ENCODE data around the gene ISL1. TPM values are rescaled to one million over a fixed set of nuclear protein-coding genes. Genes with fewer than 3 reads are reported as not detected.

ISL1 gene
- total RNA-seq, 1 experiment from 2014 or later, result not detected

DNA sequence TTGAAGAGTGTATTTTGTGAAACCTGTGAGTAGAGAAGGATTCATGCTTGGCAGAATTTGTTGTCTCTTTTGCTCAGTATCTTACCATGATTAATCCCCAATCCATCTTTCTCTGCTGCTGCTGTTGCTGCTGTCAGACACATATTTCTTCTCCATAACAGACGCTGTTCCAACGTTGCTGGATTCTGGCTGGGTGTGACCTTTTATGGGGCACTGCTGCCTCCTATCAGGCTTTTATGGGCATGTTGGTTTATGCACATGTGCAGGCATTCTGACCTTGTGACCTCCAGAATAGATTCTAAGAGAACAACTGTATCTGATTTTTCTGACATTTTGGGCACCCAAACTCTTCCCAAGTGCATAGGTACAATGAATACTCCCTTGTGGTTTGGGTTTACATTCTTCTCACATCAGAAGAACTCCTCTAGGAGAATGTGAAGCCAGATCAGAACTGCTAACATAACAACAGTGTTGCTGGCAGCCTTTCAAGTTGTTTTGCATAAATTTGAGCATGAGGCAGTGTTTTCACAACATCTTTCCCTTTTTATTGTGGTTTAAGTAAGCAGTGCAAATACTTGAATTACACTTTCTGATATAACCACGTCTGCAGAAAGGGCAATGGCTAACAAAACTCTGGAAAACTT, 9.2 kb upstream of the ISL1 start:
- Histone ChIP-seq H3K9me2 (ENCODE audit: insufficient read depth) (no peaks in the 10 kb centered on the region; the same call in 1 of the 2 replicates), H3K4me1 (replicated peaks; ENCODE audit: insufficient read depth) (no peaks in the 10 kb centered on the region; the same call in 1 of the 2 replicates), H4K20me1 (ENCODE audit: insufficient read depth) (no peaks in the 10 kb centered on the region), H3K4me3 (no peak overlapping the region), H2AFZ (no peak overlapping the region), H3K27ac (no peak overlapping the region), H3F3A (ENCODE audit: insufficient read depth, low read depth) (no peaks in the 10 kb centered on the region), H3K27me3 (ENCODE audit: insufficient read depth, low read depth) (no peaks in the 10 kb centered on the region), H3K36me3 (ENCODE audit: low read depth) (no peaks in the 10 kb centered on the region), H3K4me2 (no peak overlapping the region), H3K79me2 (ENCODE audit: low read depth) (no peaks in the 10 kb centered on the region), H3K9me3 (ENCODE audit: insufficient read depth, low read depth) (no peaks in the 10 kb centered on the region)
- no TSS peak for BruUV-seq (replicated peaks)
- POLR2A ChIA-PET (ENCODE audit: unreplicated experiment), result no interaction called here
- TF ChIP-seq, protein P1, sequence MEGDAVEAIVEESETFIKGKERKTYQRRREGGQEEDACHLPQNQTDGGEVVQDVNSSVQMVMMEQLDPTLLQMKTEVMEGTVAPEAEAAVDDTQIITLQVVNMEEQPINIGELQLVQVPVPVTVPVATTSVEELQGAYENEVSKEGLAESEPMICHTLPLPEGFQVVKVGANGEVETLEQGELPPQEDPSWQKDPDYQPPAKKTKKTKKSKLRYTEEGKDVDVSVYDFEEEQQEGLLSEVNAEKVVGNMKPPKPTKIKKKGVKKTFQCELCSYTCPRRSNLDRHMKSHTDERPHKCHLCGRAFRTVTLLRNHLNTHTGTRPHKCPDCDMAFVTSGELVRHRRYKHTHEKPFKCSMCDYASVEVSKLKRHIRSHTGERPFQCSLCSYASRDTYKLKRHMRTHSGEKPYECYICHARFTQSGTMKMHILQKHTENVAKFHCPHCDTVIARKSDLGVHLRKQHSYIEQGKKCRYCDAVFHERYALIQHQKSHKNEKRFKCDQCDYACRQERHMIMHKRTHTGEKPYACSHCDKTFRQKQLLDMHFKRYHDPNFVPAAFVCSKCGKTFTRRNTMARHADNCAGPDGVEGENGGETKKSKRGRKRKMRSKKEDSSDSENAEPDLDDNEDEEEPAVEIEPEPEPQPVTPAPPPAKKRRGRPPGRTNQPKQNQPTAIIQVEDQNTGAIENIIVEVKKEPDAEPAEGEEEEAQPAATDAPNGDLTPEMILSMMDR (conservative IDR thresholded peaks at IDR 0.05), result no peak
- no peak for TF ChIP-seq EZH2 (IDR thresholded peaks at IDR 0.05; ENCODE audit: low read depth)
- CTCF ChIA-PET, result no interaction called here
- DNase-seq, result no peak
- intact Hi-C loops (cut with micrococcal nuclease; ENCODE audit: unreplicated experiment), result no loop called here

DNA sequence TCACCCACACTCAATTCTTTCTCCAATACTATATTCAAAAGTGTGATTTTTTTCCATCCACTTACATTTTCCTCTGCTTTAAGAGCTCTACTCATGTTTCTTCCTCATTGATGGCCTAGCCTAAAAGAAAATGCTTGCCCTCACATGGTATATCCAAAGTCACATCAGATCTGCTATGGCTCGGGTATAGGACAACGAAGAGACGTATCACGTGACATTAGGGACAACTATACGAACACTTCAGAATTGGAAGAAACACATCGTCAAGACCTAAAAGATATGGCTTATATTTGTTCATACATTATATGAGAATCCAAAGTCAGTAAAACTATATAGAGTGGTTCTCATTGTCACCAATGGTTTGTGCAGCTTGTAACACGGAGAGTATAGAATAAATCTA, 8.2 kb upstream of the ISL1 start:
- ChIA-PET CTCF (no interaction called here), POLR2A (ENCODE audit: unreplicated experiment) (no interaction called here)
- Histone ChIP-seq H3F3A (ENCODE audit: insufficient read depth, low read depth) (no peaks in the 10 kb centered on the region), H3K4me1 (replicated peaks; ENCODE audit: insufficient read depth) (no peaks in the 10 kb centered on the region; the same call in 1 of the 2 replicates), H3K36me3 (ENCODE audit: low read depth) (no peaks in the 10 kb centered on the region), H3K79me2 (ENCODE audit: low read depth) (no peaks in the 10 kb centered on the region), H4K20me1 (ENCODE audit: insufficient read depth) (no peaks in the 10 kb centered on the region), H3K4me3 (no peak overlapping the region), H3K4me2 (no peak overlapping the region), H3K9me2 (ENCODE audit: insufficient read depth) (no peaks in the 10 kb centered on the region), H3K27me3 (ENCODE audit: insufficient read depth, low read depth) (no peaks in the 10 kb centered on the region), H3K9me3 (ENCODE audit: insufficient read depth, low read depth) (no peaks in the 10 kb centered on the region), H3K27ac (no peak overlapping the region), H2AFZ (no peak overlapping the region)
- BruUV-seq (replicated peaks), result no TSS peak
- DNase-seq, result no peak
- TF ChIP-seq EZH2 (IDR thresholded peaks at IDR 0.05; ENCODE audit: low read depth), result no peak
- TF ChIP-seq, protein P1 (conservative IDR thresholded peaks at IDR 0.05), result no peak
- intact Hi-C loops (cut with micrococcal nuclease; ENCODE audit: unreplicated experiment), result loop anchor here (5.0 kb wide), 1 partner anchor 632 kb away; no protein-coding TSS in a partner anchor

DNA sequence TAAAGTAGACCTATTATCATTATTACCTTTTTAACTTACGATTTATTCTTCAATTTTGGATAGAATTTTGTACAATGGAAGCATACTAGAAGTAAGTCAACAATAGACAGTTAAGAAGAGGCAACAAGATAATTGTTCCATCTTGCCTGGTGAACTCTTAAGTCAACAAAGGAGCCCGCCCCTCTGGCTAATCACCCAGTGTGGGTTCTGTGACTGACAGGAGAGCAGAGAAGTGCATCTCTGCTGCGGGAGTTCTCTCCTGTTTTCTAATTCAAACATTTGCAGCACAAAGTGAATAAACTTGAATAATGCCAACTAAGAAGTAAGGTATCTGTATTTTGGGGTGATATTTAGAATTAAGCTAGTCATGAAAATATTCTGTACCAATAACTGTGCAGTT, 6.7 kb upstream of the ISL1 start:
- TF ChIP-seq, protein P1 (conservative IDR thresholded peaks at IDR 0.05), result no peak
- TF ChIP-seq EZH2 (IDR thresholded peaks at IDR 0.05; ENCODE audit: low read depth), result no peak
- no TSS peak for BruUV-seq (replicated peaks)

More for the DNA sequence above, 6.7 kb upstream of the ISL1 start:
- H3K27ac ChIP-seq, result no peak overlapping the region
- no peak overlapping the region for H3K4me2 ChIP-seq
- intact Hi-C loops (cut with micrococcal nuclease; ENCODE audit: unreplicated experiment), result loop anchor here (5.0 kb wide), 1 partner anchor 631 kb away; no protein-coding TSS in a partner anchor
- H3K36me3 ChIP-seq (ENCODE audit: low read depth), result no peaks in the 10 kb centered on the region
- H4K20me1 ChIP-seq (ENCODE audit: insufficient read depth), result no peaks in the 10 kb centered on the region
- no peaks in the 10 kb centered on the region for H3K9me2 ChIP-seq (ENCODE audit: insufficient read depth)
- POLR2A ChIA-PET (ENCODE audit: unreplicated experiment), result no interaction called here
- no peaks in the 10 kb centered on the region for H3K27me3 ChIP-seq (ENCODE audit: insufficient read depth, low read depth)
- no peak for DNase-seq
- H3K4me3 ChIP-seq, result no peak overlapping the region
- H3F3A ChIP-seq (ENCODE audit: insufficient read depth, low read depth), result no peaks in the 10 kb centered on the region
- no peaks in the 10 kb centered on the region; the same call in 1 of the 2 replicates for H3K4me1 ChIP-seq (replicated peaks; ENCODE audit: insufficient read depth)
- no peak overlapping the region for H2AFZ ChIP-seq
- H3K9me3 ChIP-seq (ENCODE audit: insufficient read depth, low read depth), result no peaks in the 10 kb centered on the region
- CTCF ChIA-PET, result no interaction called here
- H3K79me2 ChIP-seq (ENCODE audit: low read depth), result no peaks in the 10 kb centered on the region
